Measurements from ENCODE around the gene TTC4.

DNA sequence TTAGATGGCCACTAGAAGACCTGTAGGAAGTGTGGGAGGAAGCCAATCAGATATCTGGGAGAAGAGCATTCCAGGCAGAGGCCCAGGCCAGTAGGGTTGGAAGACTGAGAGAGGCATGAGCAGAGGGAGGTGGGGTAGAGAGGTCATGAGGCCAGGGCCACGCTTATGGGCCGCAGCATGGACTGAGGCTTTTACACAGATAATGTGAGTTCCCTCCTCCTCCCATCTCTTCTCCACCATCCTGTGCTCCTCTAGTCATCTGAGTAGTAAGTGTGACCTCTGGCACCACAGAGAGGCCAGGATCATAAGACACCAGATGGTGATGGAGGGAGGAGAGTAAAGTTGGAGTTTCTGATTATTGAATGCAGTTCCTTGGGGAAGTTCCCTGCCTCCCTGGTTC is 68.4 kb downstream of the TTC4 start:
- TF ChIP-seq, protein P1, sequence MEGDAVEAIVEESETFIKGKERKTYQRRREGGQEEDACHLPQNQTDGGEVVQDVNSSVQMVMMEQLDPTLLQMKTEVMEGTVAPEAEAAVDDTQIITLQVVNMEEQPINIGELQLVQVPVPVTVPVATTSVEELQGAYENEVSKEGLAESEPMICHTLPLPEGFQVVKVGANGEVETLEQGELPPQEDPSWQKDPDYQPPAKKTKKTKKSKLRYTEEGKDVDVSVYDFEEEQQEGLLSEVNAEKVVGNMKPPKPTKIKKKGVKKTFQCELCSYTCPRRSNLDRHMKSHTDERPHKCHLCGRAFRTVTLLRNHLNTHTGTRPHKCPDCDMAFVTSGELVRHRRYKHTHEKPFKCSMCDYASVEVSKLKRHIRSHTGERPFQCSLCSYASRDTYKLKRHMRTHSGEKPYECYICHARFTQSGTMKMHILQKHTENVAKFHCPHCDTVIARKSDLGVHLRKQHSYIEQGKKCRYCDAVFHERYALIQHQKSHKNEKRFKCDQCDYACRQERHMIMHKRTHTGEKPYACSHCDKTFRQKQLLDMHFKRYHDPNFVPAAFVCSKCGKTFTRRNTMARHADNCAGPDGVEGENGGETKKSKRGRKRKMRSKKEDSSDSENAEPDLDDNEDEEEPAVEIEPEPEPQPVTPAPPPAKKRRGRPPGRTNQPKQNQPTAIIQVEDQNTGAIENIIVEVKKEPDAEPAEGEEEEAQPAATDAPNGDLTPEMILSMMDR (IDR thresholded peaks at IDR 0.05; ENCODE audit: low read length) = no peak
- no peak for TF ChIP-seq EZH2 (optimal IDR thresholded peaks at IDR 0.05; ENCODE audit: low read depth, low read length)
- no peak for TF ChIP-seq EZH2phosphoT487 (IDR thresholded peaks at IDR 0.05; ENCODE audit: low read length)

Measured in MM.1S (cell line).